Panc1 (cell line): ENCODE measurements around the gene CLEC12A.

ENCODE experiments used
- CTCF ChIP-seq: fragments of 450-650 bp; IDR thresholded peaks from 2 replicates; pipeline ENCODE4 v1.5.1; 2017; ENCODE audit warnings: mild to moderate bottlenecking
- POLR2AphosphoS5 ChIP-seq: IDR thresholded peaks from 2 replicates; pipeline ENCODE4 v1.6.1; 2012; ENCODE audit warnings: mild to moderate bottlenecking, low read depth, low read length, moderate library complexity
- SIN3A ChIP-seq: IDR thresholded peaks from 2 replicates; pipeline ENCODE4 v1.6.1; 2012; ENCODE audit warnings: low read depth, mild to moderate bottlenecking, low read length, moderate library complexity, borderline replicate concordance; ENCODE audit not compliant: insufficient read depth
- TCF7L2 ChIP-seq: IDR thresholded peaks from 2 replicates; pipeline ENCODE4 v1.6.1; 2011; ENCODE audit warnings: mild to moderate bottlenecking, low read depth, low read length, inconsistent platforms
- TF ChIP-seq, protein P1 (sequence below), 2 experiments: IDR thresholded peaks; 2 replicates each; pipeline ENCODE4 v1.6.1; 2011 to 2012; ENCODE audit warnings: low read depth in 2 of 2, control low read depth in 1 of 2, low read length in 1 of 2, mild to moderate bottlenecking in 1 of 2, moderate library complexity in 1 of 2; ENCODE audit not compliant: insufficient read depth in 1 of 2

- TF ChIP-seq, protein P1, sequence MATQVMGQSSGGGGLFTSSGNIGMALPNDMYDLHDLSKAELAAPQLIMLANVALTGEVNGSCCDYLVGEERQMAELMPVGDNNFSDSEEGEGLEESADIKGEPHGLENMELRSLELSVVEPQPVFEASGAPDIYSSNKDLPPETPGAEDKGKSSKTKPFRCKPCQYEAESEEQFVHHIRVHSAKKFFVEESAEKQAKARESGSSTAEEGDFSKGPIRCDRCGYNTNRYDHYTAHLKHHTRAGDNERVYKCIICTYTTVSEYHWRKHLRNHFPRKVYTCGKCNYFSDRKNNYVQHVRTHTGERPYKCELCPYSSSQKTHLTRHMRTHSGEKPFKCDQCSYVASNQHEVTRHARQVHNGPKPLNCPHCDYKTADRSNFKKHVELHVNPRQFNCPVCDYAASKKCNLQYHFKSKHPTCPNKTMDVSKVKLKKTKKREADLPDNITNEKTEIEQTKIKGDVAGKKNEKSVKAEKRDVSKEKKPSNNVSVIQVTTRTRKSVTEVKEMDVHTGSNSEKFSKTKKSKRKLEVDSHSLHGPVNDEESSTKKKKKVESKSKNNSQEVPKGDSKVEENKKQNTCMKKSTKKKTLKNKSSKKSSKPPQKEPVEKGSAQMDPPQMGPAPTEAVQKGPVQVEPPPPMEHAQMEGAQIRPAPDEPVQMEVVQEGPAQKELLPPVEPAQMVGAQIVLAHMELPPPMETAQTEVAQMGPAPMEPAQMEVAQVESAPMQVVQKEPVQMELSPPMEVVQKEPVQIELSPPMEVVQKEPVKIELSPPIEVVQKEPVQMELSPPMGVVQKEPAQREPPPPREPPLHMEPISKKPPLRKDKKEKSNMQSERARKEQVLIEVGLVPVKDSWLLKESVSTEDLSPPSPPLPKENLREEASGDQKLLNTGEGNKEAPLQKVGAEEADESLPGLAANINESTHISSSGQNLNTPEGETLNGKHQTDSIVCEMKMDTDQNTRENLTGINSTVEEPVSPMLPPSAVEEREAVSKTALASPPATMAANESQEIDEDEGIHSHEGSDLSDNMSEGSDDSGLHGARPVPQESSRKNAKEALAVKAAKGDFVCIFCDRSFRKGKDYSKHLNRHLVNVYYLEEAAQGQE (IDR thresholded peaks at IDR 0.05; ENCODE audit: insufficient read depth in 1 of 2, low read depth in 2 of 2, low read length in 1 of 2), result no peak
- TF ChIP-seq CTCF (peak; percentile 56; the same call in 1 of the 2 replicates), POLR2AphosphoS5 (no peak), TCF7L2 (no peak), SIN3A (no peak)
These were observed 62.8 kb downstream of the CLEC12A start for GRCh38 chr12:10033783-10034545.
